Nephron (organoid): ENCODE results near the gene RSL1D1.
"Not testable (repeated sequence)": the region's sequence is repeated elsewhere in the genome, so short reads cannot be mapped to it uniquely, and the experiment has no call there.

ENCODE experiments used
- H3K27ac Mint-ChIP-seq, 3 experiments: 2 replicates each; pipeline ENCODE4 v1.8.0; 2020; ENCODE audit warnings: mixed read lengths in 3 of 3, mild to moderate bottlenecking in 2 of 3, moderate library complexity in 1 of 3
- H3K27me3 Mint-ChIP-seq: 2 replicates; pipeline ENCODE4 v1.8.0; 2021; ENCODE audit warnings: low read depth, mild to moderate bottlenecking, moderate library complexity, mixed read lengths
- H3K36me3 Mint-ChIP-seq: 2 replicates; pipeline ENCODE4 v1.8.0; 2020; ENCODE audit warnings: low read depth, mixed read lengths
- H3K4me1 Mint-ChIP-seq: 2 replicates; pipeline ENCODE4 v1.8.0; 2020; ENCODE audit warnings: mixed read lengths
- H3K4me3 Mint-ChIP-seq, 3 experiments: 2 replicates each; pipeline ENCODE4 v1.8.0; 2020; ENCODE audit warnings: mild to moderate bottlenecking in 3 of 3, mixed read lengths in 3 of 3, moderate library complexity in 2 of 3
- H3K9me3 Mint-ChIP-seq: 2 replicates; pipeline ENCODE4 v1.8.0; 2020; ENCODE audit warnings: mixed read lengths
- TF ChIP-seq, protein P1 (sequence below), 3 experiments: fragments of 200-600 bp; sonication (generic); IDR thresholded peaks; one replicate each; pipeline ENCODE4 v1.5.0; 2021; ENCODE audit warnings: antibody characterized with exemption in 3 of 3; ENCODE audit not compliant: unreplicated experiment in 3 of 3

RSL1D1 gene

DNA sequence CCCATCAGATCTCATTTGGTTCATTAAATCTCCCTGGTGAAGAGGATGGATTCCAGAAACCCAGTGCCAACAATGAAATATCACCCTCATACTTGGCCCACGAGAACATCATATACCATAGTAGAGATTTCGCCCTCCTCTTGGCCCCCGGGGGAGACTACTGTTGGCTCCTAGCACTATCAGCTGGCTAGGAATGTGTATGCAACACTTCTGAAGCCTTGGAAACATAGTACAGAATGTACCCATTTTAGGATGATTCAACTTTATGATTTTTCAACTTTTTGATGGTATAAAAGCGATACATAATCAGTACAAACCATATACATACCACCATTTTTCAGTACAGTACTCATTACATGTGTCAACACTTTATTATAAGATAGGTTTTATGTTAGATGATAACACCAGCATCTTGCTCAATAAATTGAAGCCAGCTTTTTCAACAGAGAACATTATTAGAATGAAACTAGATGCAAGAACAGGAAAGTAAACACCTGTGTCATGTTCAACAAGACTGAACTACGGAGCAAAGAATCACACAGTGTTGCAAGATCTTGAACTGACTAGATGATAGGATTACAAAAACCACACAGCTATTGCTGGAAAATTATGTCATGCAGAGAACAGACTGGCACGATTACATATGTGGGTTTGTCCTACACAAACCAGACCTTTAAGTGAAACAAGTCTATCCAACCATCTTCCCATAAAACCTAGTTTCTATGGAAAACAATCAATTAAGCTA lies 17.2 kb downstream of the RSL1D1 start:
- Mint-ChIP-seq H3K27me3 (no peaks in the 10 kb centered on the region), H3K36me3 (peaks cover 25% of the 10 kb centered on the region), H3K9me3 (no peaks in the 10 kb centered on the region), H3K27ac (peak overlapping the region in 1 of 3 experiments; percentile 54), H3K4me3 (no peak overlapping the region), H3K4me1 (peaks cover 16% of the 10 kb centered on the region)
- TF ChIP-seq, protein P1, sequence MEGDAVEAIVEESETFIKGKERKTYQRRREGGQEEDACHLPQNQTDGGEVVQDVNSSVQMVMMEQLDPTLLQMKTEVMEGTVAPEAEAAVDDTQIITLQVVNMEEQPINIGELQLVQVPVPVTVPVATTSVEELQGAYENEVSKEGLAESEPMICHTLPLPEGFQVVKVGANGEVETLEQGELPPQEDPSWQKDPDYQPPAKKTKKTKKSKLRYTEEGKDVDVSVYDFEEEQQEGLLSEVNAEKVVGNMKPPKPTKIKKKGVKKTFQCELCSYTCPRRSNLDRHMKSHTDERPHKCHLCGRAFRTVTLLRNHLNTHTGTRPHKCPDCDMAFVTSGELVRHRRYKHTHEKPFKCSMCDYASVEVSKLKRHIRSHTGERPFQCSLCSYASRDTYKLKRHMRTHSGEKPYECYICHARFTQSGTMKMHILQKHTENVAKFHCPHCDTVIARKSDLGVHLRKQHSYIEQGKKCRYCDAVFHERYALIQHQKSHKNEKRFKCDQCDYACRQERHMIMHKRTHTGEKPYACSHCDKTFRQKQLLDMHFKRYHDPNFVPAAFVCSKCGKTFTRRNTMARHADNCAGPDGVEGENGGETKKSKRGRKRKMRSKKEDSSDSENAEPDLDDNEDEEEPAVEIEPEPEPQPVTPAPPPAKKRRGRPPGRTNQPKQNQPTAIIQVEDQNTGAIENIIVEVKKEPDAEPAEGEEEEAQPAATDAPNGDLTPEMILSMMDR (IDR thresholded peaks at IDR 0.05; ENCODE audit: unreplicated experiment in 3 of 3) = no peak

DNA sequence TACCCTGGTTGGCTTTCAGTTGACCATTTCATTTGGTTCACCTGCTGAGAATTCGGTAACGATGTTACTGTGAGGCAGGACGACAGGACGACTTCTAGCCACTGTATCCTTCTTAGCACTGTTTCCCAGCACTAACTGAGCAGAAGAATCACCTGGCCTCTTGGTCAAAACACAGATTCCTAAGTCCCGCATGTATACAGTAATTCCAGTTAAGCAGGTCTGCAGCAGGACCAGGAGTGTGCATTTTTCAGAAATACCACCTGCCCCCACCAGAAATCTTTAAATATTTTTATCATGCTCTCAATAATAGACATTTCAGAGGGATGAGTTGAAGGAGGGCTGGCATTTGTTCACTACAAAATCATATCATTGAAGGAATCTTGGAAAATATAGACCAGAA lies 22.6 kb downstream of the RSL1D1 start:
- TF ChIP-seq, protein P1 (IDR thresholded peaks at IDR 0.05; ENCODE audit: unreplicated experiment in 3 of 3) = no peak
- Mint-ChIP-seq H3K27me3 (no peaks in the 10 kb centered on the region), H3K36me3 (no peaks in the 10 kb centered on the region), H3K27ac (no peak overlapping the region), H3K9me3 (no peaks in the 10 kb centered on the region), H3K4me1 (no peaks in the 10 kb centered on the region), H3K4me3 (no peak overlapping the region)

DNA sequence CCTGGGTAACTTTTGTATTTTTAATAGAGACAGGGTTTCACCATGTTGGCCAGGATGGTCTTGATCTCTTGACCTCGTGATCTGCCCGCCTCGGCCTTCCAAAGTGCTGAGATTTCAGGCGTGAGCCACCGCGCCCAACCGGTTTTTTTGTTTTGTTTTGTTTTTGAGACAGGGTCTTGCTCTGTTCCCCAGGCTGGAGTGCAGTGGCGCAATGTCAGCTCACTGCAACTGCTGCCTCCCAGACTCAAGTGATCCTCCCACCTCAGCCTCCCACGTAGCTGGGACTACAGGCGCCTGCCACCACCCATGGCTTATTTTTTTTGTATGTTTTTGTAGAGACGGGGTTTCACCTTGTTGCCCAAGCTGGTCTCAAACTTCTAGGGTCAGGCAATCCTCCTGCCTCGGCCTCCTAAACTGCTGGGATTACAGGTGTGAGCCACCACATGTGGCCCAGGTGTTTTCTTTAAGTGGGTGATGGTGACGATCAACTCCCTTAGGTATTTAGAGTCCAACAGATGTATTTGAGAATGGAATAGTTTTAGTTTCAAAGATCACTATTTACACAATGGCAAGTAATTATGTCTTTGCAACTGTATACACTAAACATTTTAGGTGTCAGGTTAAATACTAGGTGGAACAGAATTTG lies 25.7 kb downstream of the RSL1D1 start:
- H3K36me3 Mint-ChIP-seq, H3K4me3 Mint-ChIP-seq, H3K27ac Mint-ChIP-seq, H3K27me3 Mint-ChIP-seq, H3K4me1 Mint-ChIP-seq, H3K9me3 Mint-ChIP-seq: not testable (repeated sequence)

DNA sequence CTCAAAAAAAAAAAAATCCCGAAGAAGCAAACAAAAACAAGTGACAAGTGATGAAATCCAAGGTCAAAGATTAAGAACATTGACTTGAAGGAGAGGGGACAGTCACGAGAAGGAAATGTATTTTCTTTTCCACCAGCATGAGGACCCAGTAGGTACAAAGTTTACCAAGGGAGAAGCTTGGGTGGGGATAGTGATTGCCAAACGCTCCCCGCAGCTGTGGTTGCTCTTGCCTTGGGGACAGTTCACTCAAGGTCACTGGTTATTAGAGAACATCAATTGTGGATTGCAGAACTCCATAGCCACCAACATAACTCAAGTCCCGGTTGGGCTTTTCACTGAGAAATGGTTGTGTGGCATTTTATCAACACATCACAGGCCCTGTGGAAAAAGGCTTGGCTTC lies 27.0 kb downstream of the RSL1D1 start:
- Mint-ChIP-seq H3K4me3 (no peak overlapping the region), H3K27ac (no peak overlapping the region), H3K27me3 (no peaks in the 10 kb centered on the region), H3K9me3 (no peaks in the 10 kb centered on the region), H3K36me3 (no peaks in the 10 kb centered on the region), H3K4me1 (no peaks in the 10 kb centered on the region)
- TF ChIP-seq, protein P1 (IDR thresholded peaks at IDR 0.05; ENCODE audit: unreplicated experiment in 3 of 3) = no peak

DNA sequence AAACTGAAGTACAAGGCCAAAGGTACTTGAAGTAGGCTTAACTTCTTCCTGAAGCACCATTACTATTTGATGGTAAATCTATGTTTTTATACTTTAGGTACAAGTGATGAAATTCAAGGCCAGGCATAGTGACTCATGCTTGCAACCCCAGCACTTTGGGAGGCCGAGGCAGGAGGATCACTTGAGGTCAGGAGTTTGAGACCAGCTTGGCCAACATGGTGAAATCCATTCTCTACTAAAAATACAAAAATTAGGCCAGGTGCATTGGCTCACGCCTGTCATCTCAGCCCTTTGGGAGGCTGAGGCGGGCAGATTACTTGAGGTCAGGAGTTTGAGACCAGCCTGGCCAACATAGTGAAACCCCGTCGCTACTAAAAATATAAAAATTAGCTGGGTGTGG lies 27.7 kb downstream of the RSL1D1 start:
- not testable (repeated sequence) for H3K4me3 Mint-ChIP-seq, H3K27me3 Mint-ChIP-seq, H3K9me3 Mint-ChIP-seq, H3K27ac Mint-ChIP-seq, H3K4me1 Mint-ChIP-seq, H3K36me3 Mint-ChIP-seq

DNA sequence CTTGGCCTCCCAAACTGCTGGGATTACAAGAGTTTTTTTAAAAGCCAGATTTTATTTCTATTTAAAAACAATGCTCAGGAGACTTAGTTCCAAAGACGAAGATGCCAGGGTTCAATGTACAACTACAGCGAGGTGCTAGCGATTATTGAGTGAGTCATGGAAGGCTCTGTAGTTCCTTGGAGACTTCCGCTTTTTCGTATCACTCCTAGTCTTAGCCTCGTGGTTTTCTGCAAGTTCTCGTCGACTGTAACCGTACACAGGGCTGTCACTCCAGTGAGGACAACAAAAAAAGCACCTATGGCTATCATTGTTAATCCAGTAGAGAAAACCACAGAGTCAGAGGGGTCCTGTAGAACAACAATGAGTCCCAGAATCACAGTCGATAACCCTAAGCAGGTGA lies 31.5 kb downstream of the RSL1D1 start:
- Mint-ChIP-seq H3K9me3 (no peaks in the 10 kb centered on the region), H3K27ac (no peak overlapping the region), H3K4me3 (no peak overlapping the region)

DNA sequence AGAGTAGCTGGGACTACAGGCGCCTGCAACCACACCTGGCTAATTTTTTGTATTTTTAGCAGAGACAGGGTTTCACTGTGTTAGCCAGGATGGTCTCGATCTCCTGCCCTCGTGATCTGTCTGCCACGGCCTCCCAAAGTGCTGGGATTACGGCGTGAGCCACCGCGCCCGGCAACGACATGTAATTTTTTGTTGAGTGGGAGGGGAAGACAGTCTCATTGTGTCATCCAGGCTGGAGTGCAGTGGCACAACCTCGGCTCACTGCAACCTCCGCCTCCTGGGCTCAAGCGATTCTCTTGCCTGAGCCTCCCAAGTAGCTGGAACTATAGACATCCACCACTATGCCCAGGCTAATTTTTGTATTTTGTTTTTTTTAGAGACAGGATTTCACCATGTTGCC lies 32.4 kb downstream of the RSL1D1 start:
- not testable (repeated sequence) for H3K4me1 Mint-ChIP-seq, H3K4me3 Mint-ChIP-seq, H3K27ac Mint-ChIP-seq, H3K36me3 Mint-ChIP-seq, H3K27me3 Mint-ChIP-seq, H3K9me3 Mint-ChIP-seq

More for the DNA sequence above, 31.5 kb downstream of the RSL1D1 start:
- Mint-ChIP-seq H3K36me3 (no peaks in the 10 kb centered on the region), H3K4me1 (no peaks in the 10 kb centered on the region), H3K27me3 (no peaks in the 10 kb centered on the region)
- TF ChIP-seq, protein P1 (IDR thresholded peaks at IDR 0.05; ENCODE audit: unreplicated experiment in 3 of 3) = no peak
